ENCODE results near the gene YPEL1.

GRCh38 chr22:21650823-21651520, 84.6 kb downstream of the YPEL1 start:
- TF ChIP-seq CTCF (IDR thresholded peaks at IDR 0.05) (no peak), POLR2A (IDR thresholded peaks at IDR 0.05) (no peak)

Data from body of pancreas (tissue), 4 donors.